Left lung (tissue), 10 donors: ENCODE results near the gene RALGAPB. TPM values are rescaled to one million over a fixed set of nuclear protein-coding genes. Genes with fewer than 3 reads are reported as not detected.

Experiments
- ATAC-seq: fragments of 200-7000 bp; cut with Tn5 transposase; one replicate; pipeline ENCODE4 v1.9.1; 2020; ENCODE audit warnings: moderate library complexity
- DNase-seq, 4 donors: peaks; one replicate each; pipeline ENCODE4 v3.0.0-alpha.2; 2013 to 2020
- H3K27ac ChIP-seq, 2 donors: fragments of 200-600 bp; sonication (generic) in 1 of 2; one replicate each; pipeline versions ENCODE4 v1.5.0 to v1.8.0; 2020 to 2021
- H3K27me3 ChIP-seq, 2 donors: fragments of 200-600 bp; sonication (generic) in 1 of 2; one replicate each; pipeline versions ENCODE4 v1.5.0 to v1.8.0; 2020 to 2021
- H3K36me3 ChIP-seq, 2 donors: fragments of 200-600 bp; sonication (generic) in 1 of 2; one replicate each; pipeline versions ENCODE4 v1.5.0 to v1.8.0; 2020 to 2021
- H3K4me1 ChIP-seq, 2 donors: fragments of 200-600 bp; one replicate each; pipeline ENCODE4 v1.8.0; 2021
- H3K4me3 ChIP-seq, 2 donors: fragments of 200-600 bp; sonication (generic) in 1 of 2; one replicate each; pipeline versions ENCODE4 v1.5.0 to v1.8.0; 2020 to 2021; ENCODE audit warnings: mild to moderate bottlenecking in 1 of 2
- H3K9me3 ChIP-seq, 2 donors: fragments of 200-600 bp; sonication (generic) in 1 of 2; one replicate each; pipeline versions ENCODE4 v1.5.0 to v1.8.0; 2020 to 2021
- CTCF ChIP-seq, 2 donors: fragments of 200-600 bp; sonication (generic) in 1 of 2; IDR thresholded peaks; one replicate each; pipeline versions ENCODE4 v1.5.0 to v1.8.0; 2021; ENCODE audit warnings: antibody characterized with exemption in 2 of 2
- intact Hi-C, 2 donors: fragments of 100-400 bp; cut with DNase I; formaldehyde crosslinking; loops; one replicate each; pipeline versions ENCODE4 v1.11.2 to v1.14.2; 2022
- polyA plus RNA-seq, 6 donors: library from polyadenylated mRNA; unstranded; fragments of 120-200 nt; gene quantifications; one replicate each; pipeline ENCODE4 v1.2.1, GENCODE V29; 2013; ENCODE audit not compliant: insufficient read length in 6 of 6
- total RNA-seq, 2 donors: library from RNA; stranded (reverse); fragmentation: NEBNext Ultra II Directional; extraction: Animal tissue kit (Norgen Biotek cat#: 25700); gene quantifications; one replicate each; pipeline ENCODE4 v1.2.1, GENCODE V29; 2021
- donor health status: DM: no; HTN: yes; CAD: no.
- donor health status: DM: no; HTN: no; CAD: no.

Gene RALGAPB
- total and polyA plus RNA-seq, 8 donors: 29.6 to 38.4 (median 35.8) TPM

DNA sequence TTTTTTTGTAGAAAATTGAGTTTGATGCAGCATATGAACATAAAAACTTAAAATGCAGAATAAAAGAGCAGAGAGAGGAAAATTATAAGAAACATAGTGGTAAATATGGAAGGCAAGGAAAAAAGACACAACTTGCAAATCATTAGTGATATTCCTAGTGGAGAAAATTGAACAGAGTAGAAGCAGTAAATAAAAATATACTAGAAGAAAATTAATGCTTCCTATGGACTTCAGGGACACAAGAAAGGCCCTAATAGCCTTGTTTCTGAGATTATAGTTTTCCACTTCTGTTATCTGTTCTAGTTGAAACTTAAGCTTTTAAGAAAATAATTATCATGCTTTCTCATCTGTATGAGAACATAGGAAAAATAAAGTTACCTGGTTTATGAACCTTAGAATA, 82.8 kb downstream of the RALGAPB start:
- no peak for ATAC-seq
- Histone ChIP-seq H3K9me3 (no peaks in the 10 kb centered on the region), H3K4me3 (no peak overlapping the region), H3K36me3 (peaks cover 2 to 98% of the 10 kb centered on the region in 2 donors), H3K4me1 (no peaks in the 10 kb centered on the region), H3K27me3 (no peaks in the 10 kb centered on the region), H3K27ac (no peak overlapping the region)
- intact Hi-C loops: no loop called here
- DNase-seq: no peak
- TF ChIP-seq CTCF (IDR thresholded peaks at IDR 0.05): no peak

- no peaks in the 10 kb centered on the region for H3K9me3 ChIP-seq
- intact Hi-C loops: no loop called here
- H3K4me3 ChIP-seq: no peak overlapping the region
- no peak overlapping the region for H3K27ac ChIP-seq
- DNase-seq (no peak), ATAC-seq (no peak)
- no peak for TF ChIP-seq CTCF (IDR thresholded peaks at IDR 0.05)
- no peaks in the 10 kb centered on the region for H3K27me3 ChIP-seq
- H3K36me3 ChIP-seq: peaks cover 2 to 98% of the 10 kb centered on the region in 2 donors
- no peaks in the 10 kb centered on the region for H3K4me1 ChIP-seq
These were observed 84.5 kb downstream of the RALGAPB start for GRCh38 chr20:38557174-38557573.

- H3K9me3 ChIP-seq: no peaks in the 10 kb centered on the region
- DNase-seq (no peak), ATAC-seq (no peak)
- H3K36me3 ChIP-seq: peaks cover 2 to 97% of the 10 kb centered on the region in 2 donors
- H3K27me3 ChIP-seq: no peaks in the 10 kb centered on the region
- no peaks in the 10 kb centered on the region for H3K4me1 ChIP-seq
- no peak for TF ChIP-seq CTCF (IDR thresholded peaks at IDR 0.05)
- H3K4me3 ChIP-seq: no peak overlapping the region
- H3K27ac ChIP-seq: no peak overlapping the region
- intact Hi-C loops: no loop called here
These were observed 86.1 kb downstream of the RALGAPB start for GRCh38 chr20:38558596-38559360.

GRCh38 chr20:38559764-38560163, 87.1 kb downstream of the RALGAPB start:
- ATAC-seq (no peak), DNase-seq (no peak)
- Histone ChIP-seq H3K27me3 (no peaks in the 10 kb centered on the region), H3K9me3 (no peaks in the 10 kb centered on the region), H3K27ac (no peak overlapping the region), H3K4me3 (no peak overlapping the region), H3K4me1 (no peaks in the 10 kb centered on the region), H3K36me3 (peaks cover 0 to 97% of the 10 kb centered on the region in 2 donors)
- intact Hi-C loops: no loop called here
- TF ChIP-seq CTCF (IDR thresholded peaks at IDR 0.05): no peak

- Histone ChIP-seq H3K36me3 (peaks cover 0 to 95% of the 10 kb centered on the region in 2 donors), H3K27me3 (no peaks in the 10 kb centered on the region), H3K4me3 (no peak overlapping the region), H3K9me3 (no peaks in the 10 kb centered on the region), H3K4me1 (no peaks in the 10 kb centered on the region), H3K27ac (no peak overlapping the region)
- no peak for TF ChIP-seq CTCF (IDR thresholded peaks at IDR 0.05)
- ATAC-seq: no peak
- intact Hi-C loops: no loop called here
- no peak for DNase-seq
These were observed 91.3 kb downstream of the RALGAPB start for GRCh38 chr20:38563802-38564431.
